Fibroblast of upper back skin (primary cell): Measurements from ENCODE around the gene OR6C76.

Experiments
- DNase-seq: peaks from one replicate; pipeline ENCODE4 v3.0.0-alpha.2; 2013

OR6C76 gene

GRCh38 chr12:55470088-55470829 is 44.2 kb downstream of the OR6C76 start, which contains the start of gene OR6C70:
Gene OR6C70 (minus strand): TSS chr12:55470138. CDS start chr12:55470138, 0 bp downstream.
- no peak for DNase-seq

GRCh38 chr12:55472264-55472663 is 46.2 kb downstream of the OR6C76 start:
- no peak for DNase-seq
